Measurements from ENCODE around the gene LRP10.
A peak's percentile ranks its signal among the peaks of the same experiment; 100 is the strongest.

The LRP10 gene

GRCh38 chr14:22865424-22866405, 5.8 kb upstream of the LRP10 start:
- TF ChIP-seq CTCF (IDR thresholded peaks at IDR 0.05; ENCODE audit: extremely low read depth, insufficient read depth, missing control alignments): peak; percentile 44
- in situ Hi-C loops (cut with MboI; ENCODE audit: low pct_unique_long_range_greater_than_20kb, low sequenced_read_pairs, unreplicated experiment): loop anchor here (10.0 to 25.0 kb wide), 2 partner anchors 278 to 471 kb away; partner anchors contain the start of genes ABHD4 and DAD1
- peak; percentile 15 for DNase-seq (ENCODE audit: low spot score)

- in situ Hi-C loops (cut with MboI; ENCODE audit: low pct_unique_long_range_greater_than_20kb, low sequenced_read_pairs, unreplicated experiment): loop anchor here (10.0 to 25.0 kb wide), 2 partner anchors 280 to 472 kb away; partner anchors contain the start of genes ABHD4 and DAD1
- no peak for TF ChIP-seq CTCF (IDR thresholded peaks at IDR 0.05; ENCODE audit: extremely low read depth, insufficient read depth, missing control alignments)
These were observed 4.7 kb upstream of the LRP10 start for GRCh38 chr14:22866874-22867273.

GRCh38 chr14:22870811-22871223, 723 bp upstream of the LRP10 start:
- no peak for TF ChIP-seq CTCF (IDR thresholded peaks at IDR 0.05; ENCODE audit: extremely low read depth, insufficient read depth, missing control alignments)
- in situ Hi-C loops (cut with MboI; ENCODE audit: low pct_unique_long_range_greater_than_20kb, low sequenced_read_pairs, unreplicated experiment): loop anchor here (25.0 kb wide), 1 partner anchor 284 kb away; the partner anchor contains the start of genes ABHD4 and DAD1
- DNase-seq (ENCODE audit: low spot score): peak; percentile 87

More at GRCh38 chr14:22866874-22867273, 4.7 kb upstream of the LRP10 start:
- no peak for DNase-seq (ENCODE audit: low spot score)

GRCh38 chr14:22872033-22872832, 693 bp downstream of the LRP10 start:
- in situ Hi-C loops (cut with MboI; ENCODE audit: low pct_unique_long_range_greater_than_20kb, low sequenced_read_pairs, unreplicated experiment): loop anchor here (25.0 kb wide), 1 partner anchor 285 kb away; the partner anchor contains the start of genes ABHD4 and DAD1
- DNase-seq (ENCODE audit: low spot score): peak; percentile 83
- TF ChIP-seq CTCF (IDR thresholded peaks at IDR 0.05; ENCODE audit: extremely low read depth, insufficient read depth, missing control alignments): peak; percentile 90

- TF ChIP-seq CTCF (IDR thresholded peaks at IDR 0.05; ENCODE audit: extremely low read depth, insufficient read depth, missing control alignments): no peak
- no peak for DNase-seq (ENCODE audit: low spot score)
- in situ Hi-C loops (cut with MboI; ENCODE audit: low pct_unique_long_range_greater_than_20kb, low sequenced_read_pairs, unreplicated experiment): loop anchor here (25.0 kb wide), 1 partner anchor 286 kb away; the partner anchor contains the start of genes ABHD4 and DAD1
These were observed 1.4 kb downstream of the LRP10 start for GRCh38 chr14:22872833-22873520.
